Endodermal cell (in vitro differentiated cells): ENCODE measurements around the gene TMED3. TPM values are rescaled to one million over a fixed set of nuclear protein-coding genes. Genes with fewer than 3 reads are reported as not detected.

Experiments used
- DNase-seq: peaks from one replicate; pipeline ENCODE4 v3.0.0-alpha.2; 2017
- H3K27ac ChIP-seq: 2 replicates; pipeline ENCODE4 v1.5.1; 2013; ENCODE audit warnings: mild to moderate bottlenecking, low read depth, low read length, moderate library complexity
- H3K27me3 ChIP-seq: 2 replicates; pipeline ENCODE4 v1.6.1; 2013; ENCODE audit warnings: mild to moderate bottlenecking, low read length, moderate library complexity; ENCODE audit not compliant: insufficient read depth, control insufficient read depth, poor library complexity, severe bottlenecking
- H3K36me3 ChIP-seq: 2 replicates; pipeline ENCODE4 v1.7.0; 2013; ENCODE audit warnings: mild to moderate bottlenecking, low read length, moderate library complexity; ENCODE audit not compliant: control insufficient read depth, insufficient read depth
- H3K4me1 ChIP-seq: one replicate; pipeline ENCODE4 v1.7.0; 2013; ENCODE audit warnings: low read length; ENCODE audit not compliant: control insufficient read depth, insufficient read depth
- H3K4me3 ChIP-seq: 2 replicates; pipeline ENCODE4 v1.5.1; 2013; ENCODE audit warnings: mild to moderate bottlenecking, low read length, moderate library complexity
- H3K9ac ChIP-seq: 2 replicates; pipeline ENCODE4 v1.6.1; 2013; ENCODE audit warnings: mild to moderate bottlenecking, low read length, moderate library complexity; ENCODE audit not compliant: poor library complexity, severe bottlenecking; ENCODE audit errors: extremely low read depth
- H3K9me3 ChIP-seq: 2 replicates; pipeline ENCODE4 v1.6.1; 2013; ENCODE audit warnings: mild to moderate bottlenecking, low read length, moderate library complexity; ENCODE audit not compliant: control insufficient read depth
- H3K27ac Mint-ChIP-seq: 2 replicates; pipeline ENCODE4 v1.8.0; 2020; ENCODE audit warnings: mixed read lengths
- H3K27me3 Mint-ChIP-seq: 2 replicates; pipeline ENCODE4 v1.8.0; 2021; ENCODE audit warnings: mild to moderate bottlenecking, mixed read lengths; ENCODE audit not compliant: insufficient read depth
- H3K36me3 Mint-ChIP-seq: 2 replicates; pipeline ENCODE4 v1.8.0; 2020; ENCODE audit warnings: low read depth, mixed read lengths
- H3K4me1 Mint-ChIP-seq: 2 replicates; pipeline ENCODE4 v1.8.0; 2020; ENCODE audit warnings: mixed read lengths
- H3K4me3 Mint-ChIP-seq: 2 replicates; pipeline ENCODE4 v1.8.0; 2020; ENCODE audit warnings: mild to moderate bottlenecking, moderate library complexity, mixed read lengths
- H3K9me3 Mint-ChIP-seq: 2 replicates; pipeline ENCODE4 v1.8.0; 2020; ENCODE audit warnings: mild to moderate bottlenecking, mixed read lengths
- CTCF ChIP-seq: fragments of 200-600 bp; sonication (generic); conservative IDR thresholded peaks from 2 replicates; pipeline ENCODE4 v1.5.0; 2021; ENCODE audit warnings: antibody characterized with exemption, mild to moderate bottlenecking
- WGBS, 2 experiments: methylation state at CpG; one replicate each; pipeline versions ENCODE4 v1.1.5 to v1.1.7; 2013; ENCODE audit warnings: missing lambda C conversion rate in 2 of 2, mixed read lengths in 1 of 2; ENCODE audit not compliant: insufficient coverage in 1 of 2, insufficient read length in 1 of 2; 5-methylcytosine and 5-hydroxymethylcytosine counted together
- total RNA-seq, 2 donors: library from RNA; stranded (reverse); fragmentation: NEBNext Ultra II Directional in 1 of 2; extraction: Animal tissue kit (Norgen Biotek cat#: 25700) in 1 of 2; gene quantifications; 2 replicates in 1 of 2; 3 replicates in 1 of 2; pipeline ENCODE4 v1.2.1, GENCODE V29; 2021

The TMED3 gene
- total RNA-seq, 2 donors from 2014 or later, result 44.8 to 48.9 TPM

GRCh38 chr15:79310612-79310984 is 314 bp upstream of the TMED3 start:
- no peak for DNase-seq
- H3K9me3 Mint-ChIP-seq, result no peaks in the 10 kb centered on the region
- H3K9ac ChIP-seq, result no peak overlapping the region
- no peak overlapping the region for H3K27ac ChIP-seq
- TF ChIP-seq CTCF, result no peak
- no peaks in the 10 kb centered on the region for H3K9me3 ChIP-seq
- peaks cover 50% of the 10 kb centered on the region for H3K27me3 ChIP-seq
- H3K36me3 ChIP-seq, result peaks cover 18% of the 10 kb centered on the region
- peaks cover 11% of the 10 kb centered on the region for H3K4me1 Mint-ChIP-seq
- no peak overlapping the region for H3K27ac Mint-ChIP-seq
- peaks cover 43% of the 10 kb centered on the region for H3K27me3 Mint-ChIP-seq
- peaks cover 5% of the 10 kb centered on the region for H3K4me1 ChIP-seq
- WGBS, 2 experiments, result 0% methylated on average over 2 to 10 of the region's 17 CpGs
- H3K4me3 ChIP-seq, result peak overlapping the region; percentile 82
- peaks cover 25% of the 10 kb centered on the region for H3K36me3 Mint-ChIP-seq
- H3K4me3 Mint-ChIP-seq, result peak overlapping the region; percentile 71

- TF ChIP-seq CTCF, result no peak
- Histone ChIP-seq H3K36me3 (peaks cover 28% of the 10 kb centered on the region), H3K27me3 (peaks cover 35% of the 10 kb centered on the region), H3K9me3 (no peaks in the 10 kb centered on the region), H3K4me3 (peak overlapping the region; percentile 88), H3K27ac (no peak overlapping the region), H3K9ac (peak overlapping the region; percentile 66), H3K4me1 (peaks cover 5% of the 10 kb centered on the region)
- 74 to 88% methylated on average over 5 to 8 of the region's 8 CpGs for WGBS, 2 experiments
- H3K4me1 Mint-ChIP-seq, result peaks cover 11% of the 10 kb centered on the region
- peaks cover 34% of the 10 kb centered on the region for H3K27me3 Mint-ChIP-seq
- H3K36me3 Mint-ChIP-seq, result peaks cover 39% of the 10 kb centered on the region
- no peaks in the 10 kb centered on the region for H3K9me3 Mint-ChIP-seq
- DNase-seq, result no peak
- peak overlapping the region; percentile 71 for H3K4me3 Mint-ChIP-seq
- no peak overlapping the region for H3K27ac Mint-ChIP-seq
Observed at GRCh38 chr15:79311901-79312553, 1.1 kb downstream of the TMED3 start.

- Histone ChIP-seq H3K9me3 (no peaks in the 10 kb centered on the region), H3K36me3 (peaks cover 49% of the 10 kb centered on the region), H3K4me3 (no peak overlapping the region), H3K4me1 (peaks cover 5% of the 10 kb centered on the region), H3K9ac (no peak overlapping the region), H3K27me3 (peaks cover 14% of the 10 kb centered on the region), H3K27ac (no peak overlapping the region)
- DNase-seq, result no peak
- WGBS, 2 experiments, result 83 to 100% methylated on average over 1 of the region's 1 CpG
- Mint-ChIP-seq H3K27ac (no peak overlapping the region), H3K27me3 (peaks cover 13% of the 10 kb centered on the region), H3K4me1 (peaks cover 11% of the 10 kb centered on the region), H3K9me3 (peaks cover 6% of the 10 kb centered on the region), H3K4me3 (no peak overlapping the region), H3K36me3 (peaks cover 60% of the 10 kb centered on the region)
- no peak for TF ChIP-seq CTCF
Observed at GRCh38 chr15:79314186-79314585, 3.3 kb downstream of the TMED3 start.
